Vagina (tissue), 2 donors: Measurements from ENCODE around the gene HOXC10. TPM values are rescaled to one million over a fixed set of nuclear protein-coding genes. Genes with fewer than 3 reads are reported as not detected.

Experiments used
- DNase-seq, 2 donors: peaks; one replicate each; pipeline ENCODE4 v3.0.0-alpha.2; 2017; ENCODE audit errors: extremely low spot score in 2 of 2
- H3K27ac ChIP-seq: fragments of 200-600 bp; sonication (generic); one replicate; pipeline ENCODE4 v1.5.1; 2019
- H3K27me3 ChIP-seq: fragments of 200-600 bp; sonication (generic); one replicate; pipeline ENCODE4 v1.5.1; 2019
- H3K36me3 ChIP-seq, 2 donors: fragments of 200-600 bp; sonication (generic); one replicate each; pipeline ENCODE4 v1.5.1; 2017 to 2019
- H3K4me1 ChIP-seq: fragments of 200-600 bp; sonication (generic); one replicate; pipeline ENCODE4 v1.5.1; 2019
- H3K4me3 ChIP-seq, 2 donors: fragments of 200-600 bp; sonication (generic); 1 replicate in 1 of 2; 2 replicates in 1 of 2; pipeline ENCODE4 v1.5.1; 2016 to 2019
- H3K9me3 ChIP-seq: fragments of 200-600 bp; sonication (generic); one replicate; pipeline ENCODE4 v1.5.1; 2019
- POLR2A ChIP-seq, 2 donors: fragments of 450-650 bp; IDR thresholded peaks; one replicate each; pipeline ENCODE4 v1.6.1; 2017; ENCODE audit warnings: antibody characterized with exemption in 2 of 2, mild to moderate bottlenecking in 2 of 2, moderate library complexity in 2 of 2
- POLR2AphosphoS5 ChIP-seq, 2 donors: sonication (generic); formaldehyde crosslinking; IDR thresholded peaks; one replicate each; pipeline ENCODE4 v1.9.0; 2017; ENCODE audit warnings: antibody characterized with exemption in 2 of 2, mild to moderate bottlenecking in 2 of 2, low read depth in 1 of 2; ENCODE audit not compliant: insufficient read depth in 1 of 2
- intact Hi-C: fragments of 100-400 bp; cut with DNase I; formaldehyde crosslinking; loops from one replicate; pipeline ENCODE4 v1.15.1; 2023
- total RNA-seq: library from RNA; depleted of rRNA; stranded (reverse); fragments of >200 nt; gene quantifications from one replicate; pipeline ENCODE4 v1.2.3, GENCODE V29; 2016
- TF ChIP-seq, protein P1 (sequence below), 3 experiments: fragments of 450-650 bp in 2 of 3; fragments of 200-600 bp in 1 of 3; sonication (generic) in 1 of 3; IDR thresholded peaks; one replicate each; pipeline ENCODE4 v1.5.1; 2017 to 2019; ENCODE audit warnings: antibody characterized with exemption in 3 of 3, mild to moderate bottlenecking in 2 of 3, moderate library complexity in 2 of 3

The HOXC10 gene
- total RNA-seq, 1 donor from 2014 or later, result not detected

DNA sequence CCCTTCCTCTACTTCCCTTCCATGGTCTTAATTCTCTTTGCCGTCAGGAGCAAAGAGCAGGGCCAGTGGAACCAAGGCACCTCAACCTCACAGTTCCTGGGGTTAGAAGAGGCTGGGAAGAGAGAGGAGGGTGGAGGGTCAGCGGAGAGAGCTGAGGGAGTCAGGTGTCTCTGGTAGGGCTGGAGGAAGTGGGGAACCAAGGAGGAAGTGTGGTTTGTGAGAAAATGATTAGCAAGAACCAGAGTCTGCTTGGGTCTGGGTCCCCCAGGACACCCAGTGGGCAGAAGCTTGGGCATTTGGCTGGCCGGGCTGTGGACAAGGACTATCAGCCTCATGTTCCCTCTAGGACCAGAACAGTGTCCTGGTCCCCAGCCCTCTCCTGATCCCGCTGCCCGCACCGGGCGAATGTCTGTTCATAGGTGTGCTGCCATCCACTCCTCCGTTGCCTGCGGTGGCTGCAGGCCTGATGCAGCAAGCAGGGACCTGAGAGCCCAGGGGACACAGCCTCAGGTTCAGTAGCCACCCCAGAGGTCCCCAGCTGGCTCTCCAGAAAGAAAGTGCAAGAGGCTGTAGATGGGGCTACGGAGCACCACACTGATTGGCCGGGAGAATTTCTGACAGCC is 27.9 kb upstream of the HOXC10 start:
- H3K4me3 ChIP-seq, result no peak overlapping the region
- no peaks in the 10 kb centered on the region for H3K36me3 ChIP-seq
- TF ChIP-seq, protein P1, sequence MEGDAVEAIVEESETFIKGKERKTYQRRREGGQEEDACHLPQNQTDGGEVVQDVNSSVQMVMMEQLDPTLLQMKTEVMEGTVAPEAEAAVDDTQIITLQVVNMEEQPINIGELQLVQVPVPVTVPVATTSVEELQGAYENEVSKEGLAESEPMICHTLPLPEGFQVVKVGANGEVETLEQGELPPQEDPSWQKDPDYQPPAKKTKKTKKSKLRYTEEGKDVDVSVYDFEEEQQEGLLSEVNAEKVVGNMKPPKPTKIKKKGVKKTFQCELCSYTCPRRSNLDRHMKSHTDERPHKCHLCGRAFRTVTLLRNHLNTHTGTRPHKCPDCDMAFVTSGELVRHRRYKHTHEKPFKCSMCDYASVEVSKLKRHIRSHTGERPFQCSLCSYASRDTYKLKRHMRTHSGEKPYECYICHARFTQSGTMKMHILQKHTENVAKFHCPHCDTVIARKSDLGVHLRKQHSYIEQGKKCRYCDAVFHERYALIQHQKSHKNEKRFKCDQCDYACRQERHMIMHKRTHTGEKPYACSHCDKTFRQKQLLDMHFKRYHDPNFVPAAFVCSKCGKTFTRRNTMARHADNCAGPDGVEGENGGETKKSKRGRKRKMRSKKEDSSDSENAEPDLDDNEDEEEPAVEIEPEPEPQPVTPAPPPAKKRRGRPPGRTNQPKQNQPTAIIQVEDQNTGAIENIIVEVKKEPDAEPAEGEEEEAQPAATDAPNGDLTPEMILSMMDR (IDR thresholded peaks at IDR 0.05), result no peak
- TF ChIP-seq POLR2AphosphoS5 (IDR thresholded peaks at IDR 0.05; ENCODE audit: insufficient read depth in 1 of 2, low read depth in 1 of 2), result no peak
- TF ChIP-seq POLR2A (IDR thresholded peaks at IDR 0.05), result no peak
- H3K9me3 ChIP-seq, result no peaks in the 10 kb centered on the region
- H3K4me1 ChIP-seq, result peaks cover 7% of the 10 kb centered on the region
- DNase-seq, result no peak
- H3K27me3 ChIP-seq, result peaks cover 30% of the 10 kb centered on the region
- no peak overlapping the region for H3K27ac ChIP-seq
- intact Hi-C loops, result no loop called here

DNA sequence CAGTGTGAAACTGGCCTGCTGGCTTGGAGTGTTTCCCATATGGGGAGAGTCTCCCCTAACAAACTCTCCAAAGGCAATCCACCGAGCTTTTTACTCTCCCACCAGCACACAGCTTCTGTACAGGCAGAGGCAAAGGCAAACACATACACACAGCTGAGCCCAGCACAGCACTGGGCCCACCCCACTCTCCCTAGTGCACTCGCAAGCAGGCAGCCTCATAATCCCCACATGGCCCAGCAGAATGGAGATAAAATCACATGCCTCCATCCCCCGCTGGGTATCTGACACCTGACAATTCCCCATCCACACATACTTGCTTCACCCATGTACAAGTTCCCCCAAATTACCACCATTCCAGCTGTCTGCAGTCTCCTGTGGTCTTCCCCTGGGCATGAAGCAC is 26.8 kb upstream of the HOXC10 start:
- DNase-seq, result no peak
- TF ChIP-seq, protein P1 (IDR thresholded peaks at IDR 0.05), result no peak
- TF ChIP-seq POLR2A (IDR thresholded peaks at IDR 0.05) (no peak), POLR2AphosphoS5 (IDR thresholded peaks at IDR 0.05; ENCODE audit: insufficient read depth in 1 of 2, low read depth in 1 of 2) (no peak)
- Histone ChIP-seq H3K27ac (no peak overlapping the region), H3K27me3 (peaks cover 30% of the 10 kb centered on the region), H3K4me3 (no peak overlapping the region), H3K4me1 (peaks cover 2% of the 10 kb centered on the region), H3K9me3 (no peaks in the 10 kb centered on the region), H3K36me3 (no peaks in the 10 kb centered on the region)
- intact Hi-C loops, result no loop called here

DNA sequence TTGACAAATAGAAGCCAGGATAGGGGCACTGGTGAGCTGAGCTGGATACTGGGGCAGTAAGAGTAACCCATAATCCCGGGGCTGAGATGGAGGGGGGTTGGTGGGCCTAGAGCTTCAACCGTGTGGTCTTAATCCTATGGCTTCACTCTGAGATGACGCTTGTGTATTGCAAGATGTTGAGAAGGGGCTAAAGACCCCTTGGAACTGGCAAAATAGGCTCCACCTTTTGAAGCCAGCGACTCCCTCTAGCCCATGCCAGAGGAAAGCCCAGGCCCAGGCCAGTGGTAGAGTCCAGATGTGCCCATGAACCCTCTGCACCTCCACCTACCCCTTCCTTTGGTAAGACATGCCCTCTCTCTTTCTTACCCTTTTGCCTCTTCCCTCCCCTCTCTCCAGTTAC is 25.6 kb upstream of the HOXC10 start:
- Histone ChIP-seq H3K27me3 (peaks cover 23% of the 10 kb centered on the region), H3K4me3 (no peak overlapping the region), H3K36me3 (no peaks in the 10 kb centered on the region), H3K27ac (no peak overlapping the region), H3K4me1 (no peaks in the 10 kb centered on the region), H3K9me3 (no peaks in the 10 kb centered on the region)
- TF ChIP-seq POLR2A (IDR thresholded peaks at IDR 0.05) (no peak), POLR2AphosphoS5 (IDR thresholded peaks at IDR 0.05; ENCODE audit: insufficient read depth in 1 of 2, low read depth in 1 of 2) (no peak)
- TF ChIP-seq, protein P1 (IDR thresholded peaks at IDR 0.05), result no peak
- DNase-seq, result no peak
- intact Hi-C loops, result no loop called here

DNA sequence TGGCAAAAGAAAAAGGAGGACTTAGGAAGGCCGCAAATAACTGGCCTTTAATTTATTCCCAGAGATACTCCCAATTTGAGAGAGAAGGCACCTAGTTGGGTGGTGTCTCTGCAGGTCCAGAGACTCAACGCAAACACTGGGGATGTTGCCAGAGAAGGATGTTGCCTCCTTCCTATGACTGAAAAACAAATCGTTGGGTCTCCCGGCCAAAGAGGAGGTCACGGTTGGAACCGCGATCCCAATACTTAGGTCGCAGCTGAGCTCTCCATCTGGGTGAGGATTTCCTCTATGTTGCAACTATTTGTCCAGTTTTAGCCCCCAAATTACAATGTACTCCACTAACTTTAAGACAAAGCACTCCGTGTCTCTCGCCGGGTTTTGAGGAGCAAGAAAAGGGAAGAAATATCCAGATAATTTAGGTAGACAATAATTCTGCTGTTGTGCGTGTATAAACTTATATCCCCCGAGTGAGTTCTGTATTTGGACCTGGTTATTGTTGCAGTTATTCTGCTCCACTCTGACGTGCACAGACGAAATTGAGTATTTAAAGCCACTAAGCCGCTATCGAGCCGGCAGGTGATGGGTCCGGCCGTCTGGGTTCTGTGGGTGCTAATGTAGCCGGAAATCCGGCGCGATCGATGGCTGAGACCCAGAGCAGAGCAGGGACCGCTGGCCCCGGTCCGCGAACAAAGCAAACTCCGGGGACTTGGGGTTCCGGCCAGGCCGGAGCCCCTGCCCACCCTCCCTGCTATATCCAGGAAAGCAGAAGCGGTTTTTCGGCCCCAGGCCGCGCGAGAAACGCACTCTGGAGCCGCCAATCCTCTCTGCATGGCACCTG is 24.5 kb upstream of the HOXC10 start:
- Histone ChIP-seq H3K9me3 (no peaks in the 10 kb centered on the region), H3K27ac (no peak overlapping the region), H3K4me1 (no peaks in the 10 kb centered on the region), H3K27me3 (peaks cover 14% of the 10 kb centered on the region), H3K36me3 (no peaks in the 10 kb centered on the region), H3K4me3 (no peak overlapping the region)
- intact Hi-C loops, result no loop called here
- TF ChIP-seq, protein P1 (IDR thresholded peaks at IDR 0.05), result no peak
- TF ChIP-seq POLR2AphosphoS5 (IDR thresholded peaks at IDR 0.05; ENCODE audit: insufficient read depth in 1 of 2, low read depth in 1 of 2) (no peak), POLR2A (IDR thresholded peaks at IDR 0.05) (no peak)
- no peak for DNase-seq
